Right cardiac atrium (tissue), 5 donors: Measurements from ENCODE around the gene NEDD4L. TPM values are rescaled to one million over a fixed set of nuclear protein-coding genes. Genes with fewer than 3 reads are reported as not detected.

ENCODE experiments used
- ATAC-seq, 2 donors: fragments of 200-7000 bp; cut with Tn5 transposase; one replicate each; pipeline versions ENCODE4 v1.8.0 to v1.9.1; 2020; ENCODE audit warnings: moderate library complexity in 2 of 2, mild to moderate bottlenecking in 1 of 2
- DNase-seq, 3 donors: peaks; one replicate each; pipeline ENCODE4 v3.0.0-alpha.2; 2020
- H3K27ac ChIP-seq: one replicate; pipeline ENCODE4 v1.5.1; 2013; ENCODE audit warnings: mild to moderate bottlenecking, low read length, control low read depth, moderate library complexity
- H3K27me3 ChIP-seq: one replicate; pipeline ENCODE4 v1.6.1; 2013; ENCODE audit not compliant: control insufficient read depth, insufficient read depth
- H3K4me1 ChIP-seq: one replicate; pipeline ENCODE4 v1.6.1; 2013; ENCODE audit warnings: low read length; ENCODE audit not compliant: control insufficient read depth, insufficient read depth
- H3K4me3 ChIP-seq: one replicate; pipeline ENCODE4 v1.5.1; 2013; ENCODE audit warnings: low read length, control low read depth
- H3K9me3 ChIP-seq: one replicate; pipeline ENCODE4 v1.6.1; 2013; ENCODE audit warnings: low read length; ENCODE audit not compliant: control insufficient read depth
- WGBS: extraction: QIAGEN DNeasy Blood & Tissue Kit; methylation state at CpG from one replicate; pipeline ENCODE4 v1.1.7; 2013; 5-methylcytosine and 5-hydroxymethylcytosine counted together
- intact Hi-C, 4 donors: fragments of 100-400 bp; cut with DNase I; formaldehyde crosslinking; loops; one replicate each; pipeline versions ENCODE4 v1.11.0 to v1.14.0; 2022 to 2023
- polyA plus RNA-seq: library from polyadenylated mRNA; stranded (reverse); fragments of 200-250 nt; gene quantifications from one replicate; pipeline ENCODE4 v1.2.3, GENCODE V29; 2013
- total RNA-seq, 4 donors: library from RNA; stranded (reverse); fragmentation: NEBNext Ultra II Directional; extraction: Animal tissue kit (Norgen Biotek cat#: 25700); gene quantifications; one replicate each; pipeline ENCODE4 v1.2.1, GENCODE V29; 2021
- donor health status: healthy with polysubstance abuse.
- donor health status: DM: no; HTN: yes; CAD: no.
- donor health status: DM: no; HTN: no; CAD: no.
- donor health status: DM: no; HTN: yes; CAD: no; lungs with severe emphysema.
- donor health status: DM: yes; HTN: yes; CAD: no.

Gene NEDD4L
- total and polyA plus RNA-seq, 5 donors = 25.7 to 87.5 (median 74.0) TPM

- ATAC-seq (no peak), DNase-seq (no peak)
- intact Hi-C loops = no loop called here
- no peaks in the 10 kb centered on the region for H3K9me3 ChIP-seq
- no peak overlapping the region for H3K4me3 ChIP-seq
- whole genome bisulfite sequencing = 87% methylated on average over 12 of the region's 12 CpGs
- H3K4me1 ChIP-seq = peaks cover 2% of the 10 kb centered on the region
- H3K27ac ChIP-seq = no peak overlapping the region
- H3K27me3 ChIP-seq = no peaks in the 10 kb centered on the region
Observed at GRCh38 chr18:58174285-58174684, 130.3 kb downstream of the NEDD4L start.

GRCh38 chr18:58175122-58175785 lies 131.2 kb downstream of the NEDD4L start:
- WGBS = 64% methylated on average over 10 of the region's 10 CpGs
- ATAC-seq = no peak
- H3K4me3 ChIP-seq = no peak overlapping the region
- H3K4me1 ChIP-seq = peaks cover 2% of the 10 kb centered on the region
- no peak overlapping the region for H3K27ac ChIP-seq
- no peaks in the 10 kb centered on the region for H3K27me3 ChIP-seq
- intact Hi-C loops = no loop called here
- no peaks in the 10 kb centered on the region for H3K9me3 ChIP-seq
- DNase-seq = no peak

- 92% methylated on average over 5 of the region's 5 CpGs for WGBS
- Histone ChIP-seq H3K27me3 (no peaks in the 10 kb centered on the region), H3K9me3 (no peaks in the 10 kb centered on the region), H3K4me1 (peaks cover 2% of the 10 kb centered on the region), H3K27ac (no peak overlapping the region), H3K4me3 (no peak overlapping the region)
- ATAC-seq = no peak
- intact Hi-C loops = no loop called here
- no peak for DNase-seq
Observed at GRCh38 chr18:58175786-58176176, 131.8 kb downstream of the NEDD4L start.

- no peak overlapping the region for H3K27ac ChIP-seq
- no peak for DNase-seq
Observed at GRCh38 chr18:58177004-58177717, 133.1 kb downstream of the NEDD4L start.

GRCh38 chr18:58177896-58178470 lies 134.0 kb downstream of the NEDD4L start:
- DNase-seq (no peak), ATAC-seq (no peak)
- Histone ChIP-seq H3K4me3 (no peak overlapping the region), H3K27me3 (no peaks in the 10 kb centered on the region), H3K4me1 (peaks cover 2% of the 10 kb centered on the region), H3K9me3 (no peaks in the 10 kb centered on the region), H3K27ac (no peak overlapping the region)
- intact Hi-C loops = no loop called here
- 85% methylated on average over 4 of the region's 4 CpGs for WGBS

More at GRCh38 chr18:58177004-58177717, 133.1 kb downstream of the NEDD4L start:
- ATAC-seq = peak; percentile 30 to 52
- intact Hi-C loops = no loop called here
- H3K27me3 ChIP-seq = no peaks in the 10 kb centered on the region
- no peak overlapping the region for H3K4me3 ChIP-seq
- 52% methylated on average over 12 of the region's 12 CpGs for WGBS
- no peaks in the 10 kb centered on the region for H3K9me3 ChIP-seq
- peaks cover 2% of the 10 kb centered on the region for H3K4me1 ChIP-seq

GRCh38 chr18:58178511-58178910 lies 134.5 kb downstream of the NEDD4L start:
- Histone ChIP-seq H3K4me3 (no peak overlapping the region), H3K4me1 (peaks cover 2% of the 10 kb centered on the region), H3K9me3 (no peaks in the 10 kb centered on the region), H3K27ac (no peak overlapping the region), H3K27me3 (no peaks in the 10 kb centered on the region)
- WGBS = 80% methylated on average over 8 of the region's 8 CpGs
- no peak for ATAC-seq
- intact Hi-C loops = no loop called here
- no peak for DNase-seq

- Histone ChIP-seq H3K27ac (no peak overlapping the region), H3K4me1 (peaks cover 2% of the 10 kb centered on the region), H3K4me3 (no peak overlapping the region), H3K9me3 (no peaks in the 10 kb centered on the region), H3K27me3 (no peaks in the 10 kb centered on the region)
- 84% methylated on average over 16 of the region's 16 CpGs for whole genome bisulfite sequencing
- intact Hi-C loops = no loop called here
- DNase-seq = peak in 2 of 3 donors; percentile 46 to 52
- ATAC-seq = peak; percentile 11 to 36
Observed at GRCh38 chr18:58180172-58180571, 136.1 kb downstream of the NEDD4L start.

- 33% methylated on average over 5 of the region's 5 CpGs for WGBS
- H3K4me1 ChIP-seq = peaks cover 2% of the 10 kb centered on the region
- no peak overlapping the region for H3K27ac ChIP-seq
- intact Hi-C loops = no loop called here
- ATAC-seq (peak in 1 of 2 donors; percentile 27), DNase-seq (no peak)
- no peak overlapping the region for H3K4me3 ChIP-seq
- no peaks in the 10 kb centered on the region for H3K9me3 ChIP-seq
- no peaks in the 10 kb centered on the region for H3K27me3 ChIP-seq
Observed at GRCh38 chr18:58180738-58181353, 136.8 kb downstream of the NEDD4L start.

- ATAC-seq (no peak), DNase-seq (no peak)
- no peak overlapping the region for H3K27ac ChIP-seq
- H3K4me1 ChIP-seq = peaks cover 2% of the 10 kb centered on the region
- no peak overlapping the region for H3K4me3 ChIP-seq
- no peaks in the 10 kb centered on the region for H3K9me3 ChIP-seq
- WGBS = 83% methylated on average over 2 of the region's 2 CpGs
- intact Hi-C loops = no loop called here
- H3K27me3 ChIP-seq = no peaks in the 10 kb centered on the region
Observed at GRCh38 chr18:58181988-58182387, 138.0 kb downstream of the NEDD4L start.

GRCh38 chr18:58183226-58183625 lies 139.2 kb downstream of the NEDD4L start:
- Histone ChIP-seq H3K4me1 (no peaks in the 10 kb centered on the region), H3K9me3 (no peaks in the 10 kb centered on the region), H3K27me3 (no peaks in the 10 kb centered on the region), H3K4me3 (no peak overlapping the region), H3K27ac (no peak overlapping the region)
- WGBS = 96% methylated on average over 4 of the region's 4 CpGs
- DNase-seq (no peak), ATAC-seq (no peak)
- intact Hi-C loops = no loop called here
